ENCODE measurements around the gene XCL1.

Gene XCL1

DNA sequence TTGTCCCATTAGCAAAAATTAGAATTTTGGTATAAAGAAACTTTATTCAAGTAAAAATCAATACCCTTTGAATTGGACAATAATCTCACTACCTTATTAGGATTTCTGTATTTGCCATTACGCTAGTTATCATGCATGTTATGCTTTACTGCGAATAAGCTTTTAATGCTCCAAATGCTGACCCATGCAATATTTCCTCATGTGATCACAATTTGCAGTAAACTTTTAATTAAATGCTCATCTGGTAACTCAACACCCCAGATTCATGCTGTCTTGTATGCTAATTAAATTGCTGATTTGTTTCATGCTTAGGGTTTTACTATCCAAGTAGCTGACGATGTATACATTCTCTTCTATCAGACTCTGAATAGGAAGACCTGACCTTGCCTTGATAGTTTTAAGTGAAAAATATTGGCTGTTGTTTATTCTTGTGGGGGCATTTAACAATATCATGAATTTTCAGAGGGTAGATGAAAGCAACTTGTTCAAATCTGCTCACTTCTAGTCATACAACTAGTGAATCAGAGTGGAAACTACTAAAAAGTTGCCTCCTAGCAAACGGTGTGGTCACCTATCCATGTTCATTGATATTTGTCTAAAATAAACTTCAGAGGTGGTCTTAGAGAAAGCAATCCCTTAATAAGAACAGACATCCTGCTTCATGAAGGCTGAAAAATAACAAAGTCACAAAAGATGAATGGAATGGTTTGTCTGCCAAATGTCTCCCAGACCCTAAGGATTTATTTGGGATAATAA, 5.6 kb downstream of the XCL1 start:
- DNase-seq (ENCODE audit: low read depth in 1 of 2, low spot score in 1 of 2), result no peak
- Histone ChIP-seq H3K27ac (replicated peaks) (no peak overlapping the region), H3K4me3 (replicated peaks; ENCODE audit: insufficient read depth, low read length) (no peak overlapping the region), H3K27me3 (ENCODE audit: insufficient read depth, poor library complexity, severe bottlenecking) (no peaks in the 10 kb centered on the region)
- no peak for TF ChIP-seq GABPA (IDR thresholded peaks at IDR 0.05; ENCODE audit: low read depth)
- TF ChIP-seq, protein P1, sequence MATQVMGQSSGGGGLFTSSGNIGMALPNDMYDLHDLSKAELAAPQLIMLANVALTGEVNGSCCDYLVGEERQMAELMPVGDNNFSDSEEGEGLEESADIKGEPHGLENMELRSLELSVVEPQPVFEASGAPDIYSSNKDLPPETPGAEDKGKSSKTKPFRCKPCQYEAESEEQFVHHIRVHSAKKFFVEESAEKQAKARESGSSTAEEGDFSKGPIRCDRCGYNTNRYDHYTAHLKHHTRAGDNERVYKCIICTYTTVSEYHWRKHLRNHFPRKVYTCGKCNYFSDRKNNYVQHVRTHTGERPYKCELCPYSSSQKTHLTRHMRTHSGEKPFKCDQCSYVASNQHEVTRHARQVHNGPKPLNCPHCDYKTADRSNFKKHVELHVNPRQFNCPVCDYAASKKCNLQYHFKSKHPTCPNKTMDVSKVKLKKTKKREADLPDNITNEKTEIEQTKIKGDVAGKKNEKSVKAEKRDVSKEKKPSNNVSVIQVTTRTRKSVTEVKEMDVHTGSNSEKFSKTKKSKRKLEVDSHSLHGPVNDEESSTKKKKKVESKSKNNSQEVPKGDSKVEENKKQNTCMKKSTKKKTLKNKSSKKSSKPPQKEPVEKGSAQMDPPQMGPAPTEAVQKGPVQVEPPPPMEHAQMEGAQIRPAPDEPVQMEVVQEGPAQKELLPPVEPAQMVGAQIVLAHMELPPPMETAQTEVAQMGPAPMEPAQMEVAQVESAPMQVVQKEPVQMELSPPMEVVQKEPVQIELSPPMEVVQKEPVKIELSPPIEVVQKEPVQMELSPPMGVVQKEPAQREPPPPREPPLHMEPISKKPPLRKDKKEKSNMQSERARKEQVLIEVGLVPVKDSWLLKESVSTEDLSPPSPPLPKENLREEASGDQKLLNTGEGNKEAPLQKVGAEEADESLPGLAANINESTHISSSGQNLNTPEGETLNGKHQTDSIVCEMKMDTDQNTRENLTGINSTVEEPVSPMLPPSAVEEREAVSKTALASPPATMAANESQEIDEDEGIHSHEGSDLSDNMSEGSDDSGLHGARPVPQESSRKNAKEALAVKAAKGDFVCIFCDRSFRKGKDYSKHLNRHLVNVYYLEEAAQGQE (IDR thresholded peaks at IDR 0.05; ENCODE audit: insufficient replicate concordance, low read depth), result no peak
- no peak for TF ChIP-seq CTCF (IDR thresholded peaks at IDR 0.05; ENCODE audit: insufficient read depth, low read length)
- no peak for TF ChIP-seq POLR2AphosphoS5 (IDR thresholded peaks at IDR 0.05; ENCODE audit: low read depth)

GRCh38 chr1:168582688-168583336, 6.4 kb downstream of the XCL1 start:
- Histone ChIP-seq H3K27me3 (ENCODE audit: insufficient read depth, poor library complexity, severe bottlenecking) (no peaks in the 10 kb centered on the region), H3K4me3 (replicated peaks; ENCODE audit: insufficient read depth, low read length) (no peak overlapping the region), H3K27ac (replicated peaks) (no peak overlapping the region)
- DNase-seq (ENCODE audit: low read depth in 1 of 2, low spot score in 1 of 2), result no peak
- TF ChIP-seq SPI1 (IDR thresholded peaks at IDR 0.05; ENCODE audit: borderline replicate concordance, low read depth) (no peak), POLR2AphosphoS5 (IDR thresholded peaks at IDR 0.05; ENCODE audit: low read depth) (no peak), GABPA (IDR thresholded peaks at IDR 0.05; ENCODE audit: low read depth) (no peak), CTCF (IDR thresholded peaks at IDR 0.05; ENCODE audit: insufficient read depth, low read length) (no peak)
- TF ChIP-seq, protein P1 (IDR thresholded peaks at IDR 0.05; ENCODE audit: insufficient replicate concordance, low read depth), result no peak

DNA sequence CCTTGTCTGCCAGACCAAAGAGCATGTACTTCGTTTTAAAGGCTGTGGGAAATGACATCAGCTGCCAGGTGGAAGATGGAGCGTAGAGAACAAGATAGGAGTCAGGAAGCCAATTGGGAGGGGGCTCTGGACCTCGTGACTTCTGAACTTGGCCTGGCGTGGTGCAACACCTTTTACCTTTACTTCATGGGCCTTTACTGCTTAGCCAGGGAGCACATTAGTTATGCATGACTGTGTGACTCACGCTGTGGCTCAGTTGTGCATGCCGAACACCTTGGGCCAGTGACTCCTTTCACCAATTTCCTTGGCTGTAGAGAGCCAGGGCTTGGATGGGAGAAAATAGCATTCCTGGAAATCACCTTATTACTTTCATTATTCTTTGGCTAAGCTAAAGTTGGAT, 7.2 kb downstream of the XCL1 start:
- no peak for TF ChIP-seq GABPA (IDR thresholded peaks at IDR 0.05; ENCODE audit: low read depth)
- TF ChIP-seq, protein P1 (IDR thresholded peaks at IDR 0.05; ENCODE audit: insufficient replicate concordance, low read depth), result no peak
- no peak for DNase-seq (ENCODE audit: low read depth in 1 of 2, low spot score in 1 of 2)
- Histone ChIP-seq H3K4me3 (replicated peaks; ENCODE audit: insufficient read depth, low read length) (no peak overlapping the region), H3K27me3 (ENCODE audit: insufficient read depth, poor library complexity, severe bottlenecking) (no peaks in the 10 kb centered on the region), H3K27ac (replicated peaks) (no peak overlapping the region)

Data from HL-60 (cell line).